ENCODE measurements around the gene ZNF224.

ZNF224 gene

DNA sequence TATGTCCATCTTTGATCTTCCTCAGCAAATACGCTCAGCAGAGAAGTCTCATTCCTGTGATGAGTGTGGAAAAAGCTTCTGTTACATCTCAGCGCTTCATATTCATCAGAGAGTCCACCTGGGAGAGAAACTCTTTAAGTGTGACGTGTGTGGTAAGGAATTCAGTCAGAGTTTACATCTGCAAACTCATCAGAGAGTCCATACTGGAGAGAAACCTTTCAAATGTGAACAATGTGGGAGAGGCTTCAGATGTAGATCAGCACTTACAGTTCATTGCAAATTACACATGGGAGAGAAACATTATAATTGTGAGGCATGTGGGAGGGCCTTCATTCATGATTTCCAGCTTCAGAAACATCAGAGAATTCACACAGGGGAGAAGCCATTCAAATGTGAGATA lies 27.9 kb upstream of the ZNF224 start:
- Histone ChIP-seq H3K9me3 (ENCODE audit: insufficient read depth, low read depth, low read length) (peaks cover 15% of the 10 kb centered on the region; the same call in 1 of the 2 replicates), H2AFZ (ENCODE audit: low read length) (no peak overlapping the region), H3K36me3 (ENCODE audit: insufficient read depth, low read length) (no peaks in the 10 kb centered on the region), H3K4me1 (ENCODE audit: insufficient read depth, low read length, poor library complexity, severe bottlenecking) (no peaks in the 10 kb centered on the region), H3K4me3 (ENCODE audit: low read length, poor library complexity, severe bottlenecking) (no peak overlapping the region), H3F3A (ENCODE audit: low read depth) (no peaks in the 10 kb centered on the region), H3K79me2 (ENCODE audit: insufficient read depth, low read length) (no peaks in the 10 kb centered on the region), H4K20me1 (ENCODE audit: insufficient read depth, low read length, poor library complexity, severe bottlenecking) (no peaks in the 10 kb centered on the region), H3K27me3 (ENCODE audit: insufficient read depth, low read length, poor library complexity, severe bottlenecking) (peaks cover 32% of the 10 kb centered on the region), H3K9me2 (replicated peaks; ENCODE audit: low read depth, low read length) (no peaks in the 10 kb centered on the region), H3K4me2 (ENCODE audit: low read depth, low read length, poor library complexity, severe bottlenecking) (no peak overlapping the region), H3K9ac (ENCODE audit: low read depth, low read length, poor library complexity, severe bottlenecking) (no peak overlapping the region)
- no peak for TF ChIP-seq CTCF (conservative IDR thresholded peaks at IDR 0.05; ENCODE audit: low read length)
- no peak for TF ChIP-seq EZH2phosphoT487 (IDR thresholded peaks at IDR 0.05; ENCODE audit: borderline replicate concordance)

DNA sequence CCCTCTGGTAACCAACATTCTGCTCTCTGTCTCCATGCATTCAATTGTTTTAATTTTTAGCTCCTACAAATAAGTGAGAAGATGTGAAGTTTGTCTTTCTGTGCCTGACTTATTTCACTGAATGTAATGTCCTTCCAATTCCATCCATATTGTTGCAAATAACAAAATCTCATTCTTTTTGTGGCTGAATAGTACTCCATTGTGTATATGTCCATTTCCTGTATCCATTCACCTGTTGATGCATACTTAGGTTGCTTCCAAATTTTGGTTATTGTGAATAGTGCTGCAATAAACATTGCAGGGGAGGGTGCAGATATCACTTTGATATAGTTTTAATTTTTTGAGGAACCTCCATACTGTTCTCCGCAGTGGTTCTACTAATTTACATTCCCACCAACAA lies 24.7 kb upstream of the ZNF224 start:
- Histone ChIP-seq H3K4me2 (ENCODE audit: low read depth, low read length, poor library complexity, severe bottlenecking) (no peak overlapping the region), H3F3A (ENCODE audit: low read depth) (no peaks in the 10 kb centered on the region), H3K27me3 (ENCODE audit: insufficient read depth, low read length, poor library complexity, severe bottlenecking) (peaks cover 32% of the 10 kb centered on the region), H3K9ac (ENCODE audit: low read depth, low read length, poor library complexity, severe bottlenecking) (no peak overlapping the region), H3K79me2 (ENCODE audit: insufficient read depth, low read length) (no peaks in the 10 kb centered on the region; the same call in 1 of the 2 replicates), H3K4me3 (ENCODE audit: low read length, poor library complexity, severe bottlenecking) (no peak overlapping the region), H3K4me1 (ENCODE audit: insufficient read depth, low read length, poor library complexity, severe bottlenecking) (peaks cover 13% of the 10 kb centered on the region), H3K9me3 (ENCODE audit: insufficient read depth, low read depth, low read length) (peaks cover 15% of the 10 kb centered on the region; the same call in 1 of the 2 replicates), H2AFZ (ENCODE audit: low read length) (no peak overlapping the region), H4K20me1 (ENCODE audit: insufficient read depth, low read length, poor library complexity, severe bottlenecking) (no peaks in the 10 kb centered on the region), H3K9me2 (replicated peaks; ENCODE audit: low read depth, low read length) (no peaks in the 10 kb centered on the region), H3K36me3 (ENCODE audit: insufficient read depth, low read length) (no peaks in the 10 kb centered on the region)
- no peak for TF ChIP-seq EZH2phosphoT487 (IDR thresholded peaks at IDR 0.05; ENCODE audit: borderline replicate concordance)
- TF ChIP-seq CTCF (conservative IDR thresholded peaks at IDR 0.05; ENCODE audit: low read length) = no peak

DNA sequence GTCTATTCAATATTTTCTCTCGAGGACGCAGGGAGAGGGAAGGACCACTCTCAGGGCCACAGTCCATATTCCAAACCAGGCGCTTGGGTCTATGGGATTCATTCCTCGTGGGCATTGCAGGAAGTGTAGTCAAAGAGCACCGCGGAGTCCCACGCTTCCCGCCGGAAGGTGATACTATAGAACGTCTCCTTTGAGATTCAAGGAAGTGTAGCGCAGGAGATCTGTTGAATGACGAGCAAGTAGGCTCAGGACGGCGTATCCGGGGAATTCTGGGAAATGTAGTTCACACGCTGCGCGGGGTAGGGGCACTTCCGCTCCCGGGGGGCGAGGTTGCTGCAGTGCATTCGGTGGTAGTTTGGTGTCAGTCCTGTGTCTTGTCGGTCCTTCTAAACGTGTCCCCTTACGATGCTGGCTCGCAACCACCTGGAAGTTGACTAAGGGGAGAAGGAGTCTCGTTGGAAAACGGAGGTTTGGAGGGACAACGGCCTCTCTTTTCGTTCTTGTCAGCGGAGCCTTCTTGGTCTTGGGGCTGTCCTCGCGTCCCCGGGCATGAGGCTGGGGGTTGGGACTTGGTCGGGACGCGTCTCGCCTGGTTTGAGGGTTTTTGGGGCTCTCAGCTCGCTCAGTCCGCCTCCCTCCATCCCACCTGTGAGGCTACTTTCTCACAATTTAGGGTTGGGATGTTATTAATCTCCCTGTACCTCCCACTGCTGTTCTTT lies 22.2 kb upstream of the ZNF224 start, which contains the start of gene ZNF284:
Gene ZNF284, plus strand, starts transcription at position 336 of the 719 bp plus-strand sequence. CDS start 4,231 bp downstream, outside the sequence.
- Histone ChIP-seq H3F3A (ENCODE audit: low read depth) (no peaks in the 10 kb centered on the region), H3K27me3 (ENCODE audit: insufficient read depth, low read length, poor library complexity, severe bottlenecking) (peaks cover 32% of the 10 kb centered on the region), H2AFZ (ENCODE audit: low read length) (peak within 1 kb of the TSS; percentile 100), H3K4me3 (ENCODE audit: low read length, poor library complexity, severe bottlenecking) (peak within 1 kb of the TSS; percentile 89), H4K20me1 (ENCODE audit: insufficient read depth, low read length, poor library complexity, severe bottlenecking) (no peaks in the 10 kb centered on the region), H3K36me3 (ENCODE audit: insufficient read depth, low read length) (no peaks in the 10 kb centered on the region), H3K79me2 (ENCODE audit: insufficient read depth, low read length) (no peaks in the 10 kb centered on the region; the same call in 1 of the 2 replicates), H3K4me2 (ENCODE audit: low read depth, low read length, poor library complexity, severe bottlenecking) (peak within 1 kb of the TSS; percentile 88), H3K4me1 (ENCODE audit: insufficient read depth, low read length, poor library complexity, severe bottlenecking) (peaks cover 13% of the 10 kb centered on the region), H3K9ac (ENCODE audit: low read depth, low read length, poor library complexity, severe bottlenecking) (peak within 1 kb of the TSS; percentile 72), H3K9me2 (replicated peaks; ENCODE audit: low read depth, low read length) (no peaks in the 10 kb centered on the region), H3K9me3 (ENCODE audit: insufficient read depth, low read depth, low read length) (peaks cover 1% of the 10 kb centered on the region; the same call in 1 of the 2 replicates)
- TF ChIP-seq CTCF (conservative IDR thresholded peaks at IDR 0.05; ENCODE audit: low read length) = no peak
- TF ChIP-seq EZH2phosphoT487 (IDR thresholded peaks at IDR 0.05; ENCODE audit: borderline replicate concordance) = no peak
